HG03469 (cell line): Measurements from ENCODE around the gene CENATAC.
"Not testable (repeated sequence)": the region's sequence is repeated elsewhere in the genome, so short reads cannot be mapped to it uniquely, and the experiment has no call there.

Source experiments
- ATAC-seq: cut with Tn5 transposase; IDR thresholded peaks from one replicate; pipeline ENCODE4 v1.9.1; 2021; ENCODE audit warnings: mild to moderate bottlenecking, moderate library complexity, moderate number of reproducible peaks; ENCODE audit not compliant: unreplicated experiment

Gene CENATAC, protein sequence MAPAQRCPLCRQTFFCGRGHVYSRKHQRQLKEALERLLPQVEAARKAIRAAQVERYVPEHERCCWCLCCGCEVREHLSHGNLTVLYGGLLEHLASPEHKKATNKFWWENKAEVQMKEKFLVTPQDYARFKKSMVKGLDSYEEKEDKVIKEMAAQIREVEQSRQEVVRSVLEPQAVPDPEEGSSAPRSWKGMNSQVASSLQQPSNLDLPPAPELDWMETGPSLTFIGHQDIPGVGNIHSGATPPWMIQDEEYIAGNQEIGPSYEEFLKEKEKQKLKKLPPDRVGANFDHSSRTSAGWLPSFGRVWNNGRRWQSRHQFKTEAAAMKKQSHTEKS

GRCh38 chr11:118997627-118998387 lies at the start of gene CENATAC:
Gene CENATAC (plus strand): TSS chr11:118998138. CDS start chr11:118998198, 60 bp downstream.
- ATAC-seq, result peak; percentile 85

DNA sequence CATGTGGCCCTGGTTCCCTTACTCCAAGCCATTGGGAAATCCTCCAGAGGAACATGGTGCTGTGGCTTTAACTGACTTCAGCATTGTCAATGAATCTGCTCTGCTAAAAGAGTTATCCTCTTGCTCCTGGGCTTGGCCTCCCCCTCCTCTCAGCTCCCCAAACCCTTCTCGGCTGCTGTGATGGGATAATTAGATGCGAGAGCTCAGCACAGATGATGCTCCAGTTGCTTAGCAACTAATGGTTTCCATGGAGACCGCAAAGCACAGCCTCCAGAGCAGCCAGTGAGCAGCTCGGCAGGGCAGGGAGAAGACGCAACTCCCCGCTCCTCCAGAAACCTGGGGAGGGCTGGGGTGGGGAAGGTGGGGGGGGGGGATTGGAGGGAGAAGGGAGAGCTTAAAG lies 44.7 kb upstream of the CENATAC start:
- no peak for ATAC-seq

DNA sequence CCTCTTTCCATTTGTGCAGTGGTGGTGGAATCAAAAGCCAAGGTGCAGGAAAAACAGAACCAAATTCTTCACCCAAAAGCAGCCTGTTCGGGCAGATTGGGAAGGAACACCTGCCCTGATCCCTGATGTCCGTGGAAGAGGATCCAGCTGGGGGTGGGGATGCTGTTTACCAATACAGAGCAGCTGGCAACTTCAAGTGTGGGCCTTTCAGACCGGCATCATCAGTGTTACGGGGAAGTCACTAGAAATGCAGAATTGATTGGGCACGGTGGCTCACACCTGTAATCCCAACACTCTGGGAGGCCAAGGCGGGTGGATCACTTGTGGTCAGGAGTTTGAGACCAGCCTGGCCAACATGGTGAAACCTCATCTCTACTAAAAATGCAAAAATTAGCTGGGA lies 44.0 kb upstream of the CENATAC start:
- not testable (repeated sequence) for ATAC-seq

- ATAC-seq, result no peak
Measured at GRCh38 chr11:118956094-118956846, 41.7 kb upstream of the CENATAC start, which contains the start of gene UPK2. Gene UPK2 (plus strand): TSS chr11:118956298. CDS start chr11:118956351, 53 bp downstream.

DNA sequence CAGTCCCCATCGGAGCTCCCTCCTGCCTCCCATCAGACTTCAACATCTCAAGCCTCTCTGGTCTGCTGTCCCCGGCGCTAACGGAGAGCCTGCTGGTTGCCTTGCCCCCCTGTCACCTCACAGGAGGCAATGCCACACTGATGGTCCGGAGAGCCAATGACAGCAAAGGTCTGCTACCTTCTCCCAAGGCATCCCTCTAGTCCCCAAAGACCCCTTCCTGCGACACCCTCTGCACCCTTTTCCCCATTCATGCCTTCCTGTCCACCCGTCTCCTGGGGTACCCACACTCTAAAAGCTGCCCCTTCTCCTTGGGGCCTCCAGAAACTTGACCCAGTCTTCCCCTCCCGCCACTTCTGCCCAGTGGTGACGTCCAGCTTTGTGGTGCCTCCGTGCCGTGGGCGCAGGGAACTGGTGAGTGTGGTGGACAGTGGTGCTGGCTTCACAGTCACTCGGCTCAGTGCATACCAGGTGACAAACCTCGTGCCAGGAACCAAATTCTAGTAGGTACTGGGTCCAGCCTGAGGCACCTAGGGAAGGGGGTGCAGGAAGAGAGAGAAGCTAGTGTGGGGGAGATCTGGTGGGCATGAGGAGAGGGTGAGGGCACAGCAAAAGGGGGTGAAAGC lies 41.0 kb upstream of the CENATAC start:
- no peak for ATAC-seq

- ATAC-seq, result no peak
Measured at GRCh38 chr11:118957549-118957948, 40.4 kb upstream of the CENATAC start.

DNA sequence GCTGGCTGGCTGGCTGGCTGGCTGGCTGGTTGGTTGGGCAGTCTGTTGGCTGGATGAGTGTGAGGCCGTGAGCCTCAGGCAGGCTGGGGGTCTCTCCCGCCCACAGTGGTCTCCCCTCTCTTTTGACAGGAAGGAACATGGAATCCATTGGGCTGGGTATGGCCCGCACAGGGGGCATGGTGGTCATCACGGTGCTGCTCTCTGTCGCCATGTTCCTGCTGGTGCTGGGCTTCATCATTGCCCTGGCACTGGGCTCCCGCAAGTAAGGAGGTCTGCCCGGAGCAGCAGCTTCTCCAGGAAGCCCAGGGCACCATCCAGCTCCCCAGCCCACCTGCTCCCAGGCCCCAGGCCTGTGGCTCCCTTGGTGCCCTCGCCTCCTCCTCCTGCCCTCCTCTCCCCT lies 40.0 kb upstream of the CENATAC start:
- no peak for ATAC-seq

DNA sequence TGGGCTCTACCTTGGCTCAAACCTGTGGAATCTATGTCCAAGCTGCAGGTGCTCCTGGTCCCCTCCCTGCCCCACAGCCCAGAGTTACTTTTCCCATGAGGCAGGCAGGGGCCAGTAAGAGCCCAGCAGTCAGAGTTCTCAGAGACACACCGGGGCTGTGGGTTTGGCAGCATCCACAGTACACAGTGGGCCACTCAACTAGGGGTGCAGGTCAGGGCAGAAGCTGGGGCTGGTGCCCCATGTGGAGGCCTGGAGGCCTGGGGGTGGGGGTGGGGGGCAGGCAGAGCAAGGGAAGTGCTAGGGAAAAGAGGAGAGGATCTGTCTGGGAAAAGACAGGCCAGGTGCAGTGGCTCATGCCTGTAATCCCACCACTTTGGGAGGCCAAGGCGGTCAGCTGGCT lies 39.4 kb upstream of the CENATAC start:
- ATAC-seq, result no peak

- no peak for ATAC-seq
Measured at GRCh38 chr11:118961189-118961588, 36.7 kb upstream of the CENATAC start.

GRCh38 chr11:118961591-118961990 lies 36.3 kb upstream of the CENATAC start:
- ATAC-seq, result no peak

GRCh38 chr11:118969508-118969907 lies 28.4 kb upstream of the CENATAC start:
- ATAC-seq, result not testable (repeated sequence)

GRCh38 chr11:118971646-118972045 lies 26.3 kb upstream of the CENATAC start, which contains the start of gene FOXR1:
Gene FOXR1 (plus strand): TSS chr11:118971761. CDS start chr11:118971932, 171 bp downstream.
- no peak for ATAC-seq

GRCh38 chr11:118973985-118974384 lies 24.0 kb upstream of the CENATAC start:
- ATAC-seq, result no peak

DNA sequence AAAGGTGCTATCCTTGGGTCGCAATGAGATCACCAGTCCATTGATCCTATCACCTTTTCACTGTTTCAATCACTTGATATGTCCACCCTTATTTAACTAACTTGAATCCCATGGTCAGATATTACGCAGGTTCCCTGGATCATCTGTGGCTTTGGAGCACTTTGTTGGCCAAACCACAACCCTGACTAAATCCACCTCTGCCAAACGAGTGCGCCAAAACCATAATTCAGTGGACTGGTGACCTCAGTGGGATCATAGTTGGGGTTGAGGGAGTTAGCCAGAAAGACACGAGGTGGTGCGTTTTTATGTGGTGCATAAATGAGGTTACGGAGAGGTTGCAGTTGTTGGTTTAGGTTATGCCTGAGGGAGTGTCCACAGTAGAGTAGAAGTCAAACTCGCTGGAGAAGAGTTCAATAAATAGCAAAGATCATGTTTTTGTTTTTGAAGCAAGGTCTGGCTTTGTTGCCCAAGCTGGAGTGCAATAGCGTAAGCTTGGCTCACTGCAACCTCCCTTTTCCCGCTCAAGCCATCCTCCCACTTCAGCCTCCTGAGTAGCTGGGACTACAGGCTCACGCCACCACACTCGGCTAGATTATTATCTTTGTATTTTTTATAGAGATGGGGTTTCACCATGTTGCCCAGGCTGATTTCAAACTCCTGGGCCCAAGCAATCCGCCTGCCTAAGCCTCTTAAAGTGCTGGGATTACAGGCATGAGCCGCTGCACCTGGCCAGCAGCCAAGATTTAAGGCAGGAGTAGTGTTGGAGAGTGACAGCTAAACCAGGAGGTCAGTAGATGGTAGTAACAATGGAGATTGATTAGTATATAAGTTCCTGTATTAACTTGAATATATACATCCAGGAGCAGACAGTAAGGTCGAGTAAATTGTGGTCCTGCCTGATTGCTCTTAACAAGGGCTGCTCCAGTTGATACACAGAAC lies 21.9 kb upstream of the CENATAC start:
- no peak for ATAC-seq

DNA sequence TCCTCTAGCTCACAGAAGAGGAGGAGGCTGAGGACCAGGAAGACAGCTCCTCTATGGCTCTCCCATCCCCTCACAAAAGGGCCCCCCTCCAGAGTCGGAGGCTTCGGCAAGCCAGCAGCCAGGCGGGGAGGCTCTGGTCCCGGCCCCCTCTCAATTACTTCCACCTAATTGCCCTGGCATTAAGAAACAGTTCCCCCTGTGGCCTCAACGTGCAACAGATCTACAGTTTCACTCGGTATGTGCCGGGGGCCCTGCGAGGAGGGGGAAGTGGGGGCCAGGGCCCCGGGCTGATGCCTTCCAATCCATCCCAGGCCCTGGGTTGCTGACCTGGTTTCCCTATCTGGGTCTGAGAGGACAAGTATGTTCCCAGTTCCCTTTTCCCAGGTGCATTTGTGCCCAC lies 18.5 kb upstream of the CENATAC start:
- no peak for ATAC-seq

- no peak for ATAC-seq
Measured at GRCh38 chr11:118980191-118980881, 17.6 kb upstream of the CENATAC start.

DNA sequence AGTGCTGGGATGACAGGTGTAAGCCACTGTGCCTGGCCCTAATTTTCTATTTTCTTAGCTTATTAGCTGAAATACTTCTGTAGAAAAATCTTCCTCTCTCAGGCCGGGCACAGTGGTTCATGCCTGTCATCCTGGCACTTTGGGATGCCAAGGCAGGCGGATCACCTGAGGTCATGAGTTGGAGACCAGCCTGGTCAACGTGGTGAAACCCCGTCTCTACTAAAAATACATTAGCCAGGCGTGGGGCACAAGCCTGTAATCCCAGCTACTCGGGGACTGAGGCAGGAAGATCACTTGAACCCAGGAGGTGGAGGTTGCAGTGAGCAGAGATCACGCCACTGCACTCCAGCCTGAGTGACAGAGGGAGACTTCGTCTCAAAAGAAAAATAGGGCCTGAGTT lies 13.6 kb upstream of the CENATAC start:
- not testable (repeated sequence) for ATAC-seq

GRCh38 chr11:118984825-118985224 lies 13.1 kb upstream of the CENATAC start:
- no peak for ATAC-seq

DNA sequence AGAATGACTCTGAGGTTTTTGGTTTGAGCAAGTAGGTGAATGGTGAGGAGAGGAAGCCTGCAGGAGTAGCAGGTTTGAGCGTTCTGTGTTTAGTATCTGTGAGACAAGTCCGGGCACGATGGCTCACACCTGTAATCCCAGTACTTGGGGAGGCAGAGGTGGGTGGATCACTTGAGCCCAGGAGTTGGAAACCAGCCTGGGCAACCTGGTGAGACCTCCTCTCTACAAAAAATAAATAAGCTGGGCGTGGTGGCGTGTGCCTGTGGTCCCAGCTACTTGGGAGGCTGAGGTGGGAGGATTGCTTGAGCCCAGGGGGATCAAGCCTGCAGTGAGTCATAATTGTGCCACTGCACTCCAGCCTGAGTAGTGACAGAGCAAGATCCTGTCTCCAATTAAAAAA lies 9.7 kb upstream of the CENATAC start:
- ATAC-seq, result no peak
